Brain pericyte (primary cell): ENCODE data around the gene TTLL3.

Experiments used
- DNase-seq: peaks from one replicate; pipeline ENCODE4 v3.0.0-alpha.2; 2012; ENCODE audit warnings: low read depth, low spot score

TTLL3 gene

DNA sequence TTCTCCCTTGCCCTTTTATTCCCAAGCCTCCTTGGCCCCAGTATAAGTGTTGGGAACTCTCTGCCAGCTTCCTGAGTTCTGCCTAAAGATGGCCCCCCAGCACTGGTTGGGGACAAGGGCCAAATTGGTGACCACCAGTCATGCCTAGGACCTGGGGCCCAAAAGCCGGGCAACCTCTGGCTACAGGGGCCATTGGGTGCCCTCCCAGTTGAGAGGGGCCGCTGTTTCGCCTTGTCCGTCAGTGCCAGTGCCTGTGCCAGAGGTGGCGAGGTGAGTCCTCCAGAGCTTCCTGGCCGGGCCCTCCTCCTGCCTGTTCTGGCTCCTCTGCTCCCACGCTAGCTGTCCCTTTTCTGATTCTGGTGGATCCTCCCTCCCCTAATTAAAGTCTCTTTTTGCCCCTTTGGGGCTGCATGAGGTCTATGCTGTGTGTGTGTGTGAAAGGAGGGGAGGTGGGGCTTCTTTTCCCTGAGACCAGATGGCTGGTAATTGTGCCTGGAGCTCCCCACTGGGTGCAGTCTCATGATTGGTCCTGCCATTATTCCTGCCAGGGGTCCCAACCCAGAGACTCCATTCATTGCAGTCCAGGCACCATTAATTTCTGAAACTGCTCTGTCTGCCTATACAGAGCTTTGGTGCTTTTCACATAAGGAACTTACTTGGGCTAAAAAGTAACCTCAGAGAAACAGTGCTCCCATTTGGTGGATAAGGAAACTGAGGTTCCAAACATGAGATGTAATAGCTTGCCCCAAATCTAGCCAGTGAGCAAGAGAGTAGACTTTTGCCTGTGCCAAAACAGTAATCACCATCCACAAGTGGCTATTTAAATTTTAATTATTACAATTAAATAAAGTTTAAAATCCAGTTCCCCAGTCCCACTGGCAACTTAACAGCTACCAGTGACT lies 3.1 kb upstream of the TTLL3 start:
- DNase-seq = no peak

DNA sequence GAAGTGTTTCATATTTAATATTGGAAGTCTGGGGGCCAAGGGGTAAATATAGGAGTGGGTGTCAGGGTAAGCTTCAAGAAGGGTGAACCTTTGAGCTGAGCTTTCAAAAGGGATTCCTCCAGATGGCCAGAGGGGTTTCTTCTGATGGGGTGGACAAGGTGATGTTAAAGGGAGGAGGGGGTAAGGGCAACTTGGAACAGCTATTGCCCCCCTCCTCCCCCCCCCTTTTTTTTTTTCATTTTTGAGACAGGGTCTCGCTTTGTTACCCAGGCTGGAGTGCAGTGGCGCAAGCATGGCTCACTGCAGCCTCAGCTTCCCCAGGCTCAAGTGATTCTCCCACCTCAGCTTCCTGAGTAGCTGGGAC lies 2.1 kb upstream of the TTLL3 start:
- no peak for DNase-seq

DNA sequence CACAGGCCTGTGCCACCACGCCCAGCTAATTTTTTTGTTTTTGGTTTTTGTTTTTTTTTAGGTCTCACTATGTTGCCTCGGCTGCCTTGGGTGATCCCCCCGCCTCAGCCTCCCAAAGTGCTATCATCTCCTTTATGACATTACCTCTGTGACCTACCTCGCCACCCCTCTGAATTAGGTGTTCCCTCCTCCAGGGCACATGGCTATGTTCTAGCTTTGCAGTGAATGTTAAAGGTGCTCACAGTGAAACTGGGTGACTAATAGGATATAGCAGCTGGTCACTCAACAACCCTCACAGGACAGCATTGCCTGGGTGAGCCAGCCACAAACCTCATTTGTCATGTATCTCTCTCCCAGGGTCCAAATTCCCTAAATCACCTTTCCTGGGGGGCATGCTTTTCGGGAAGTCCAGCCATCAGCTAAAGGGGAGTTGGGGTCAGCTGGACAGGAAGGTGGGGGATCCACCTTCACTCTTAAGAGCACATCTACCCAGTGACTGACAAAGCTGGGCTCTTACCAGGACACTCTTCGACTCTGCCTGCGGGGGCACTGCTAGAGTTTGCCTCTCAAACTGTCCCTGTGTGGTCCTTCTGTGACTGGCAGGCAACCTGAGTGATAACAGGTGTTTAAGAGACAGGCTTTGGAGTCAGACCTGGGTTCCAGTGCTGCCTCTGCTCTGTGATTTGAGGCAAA lies 1.6 kb upstream of the TTLL3 start:
- DNase-seq = no peak

GRCh38 chr3:9809239-9809614 lies 835 bp upstream of the TTLL3 start:
- DNase-seq = no peak

GRCh38 chr3:9810433-9810770 lies 340 bp downstream of the TTLL3 start:
- no peak for DNase-seq

DNA sequence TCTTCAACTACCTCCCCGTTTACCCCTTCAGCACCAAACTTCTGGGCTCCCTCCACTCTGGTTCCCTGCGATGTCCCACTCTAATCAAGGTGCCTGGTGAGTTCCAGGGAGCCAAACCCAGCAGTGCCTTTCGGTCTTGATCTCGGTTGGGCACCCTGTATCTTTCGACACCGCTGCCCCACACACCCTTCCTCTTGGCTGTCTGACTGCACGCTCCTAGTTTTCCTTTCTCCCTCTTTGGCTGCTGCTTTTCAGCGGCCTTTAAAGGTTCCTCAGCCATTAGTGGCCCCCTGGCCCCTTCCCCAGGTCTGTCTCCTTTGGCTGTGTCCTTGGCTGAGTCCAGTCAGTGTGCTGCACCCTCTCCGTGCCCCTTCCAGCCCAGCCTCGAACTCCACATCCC lies 784 bp downstream of the TTLL3 start:
- DNase-seq = no peak

DNA sequence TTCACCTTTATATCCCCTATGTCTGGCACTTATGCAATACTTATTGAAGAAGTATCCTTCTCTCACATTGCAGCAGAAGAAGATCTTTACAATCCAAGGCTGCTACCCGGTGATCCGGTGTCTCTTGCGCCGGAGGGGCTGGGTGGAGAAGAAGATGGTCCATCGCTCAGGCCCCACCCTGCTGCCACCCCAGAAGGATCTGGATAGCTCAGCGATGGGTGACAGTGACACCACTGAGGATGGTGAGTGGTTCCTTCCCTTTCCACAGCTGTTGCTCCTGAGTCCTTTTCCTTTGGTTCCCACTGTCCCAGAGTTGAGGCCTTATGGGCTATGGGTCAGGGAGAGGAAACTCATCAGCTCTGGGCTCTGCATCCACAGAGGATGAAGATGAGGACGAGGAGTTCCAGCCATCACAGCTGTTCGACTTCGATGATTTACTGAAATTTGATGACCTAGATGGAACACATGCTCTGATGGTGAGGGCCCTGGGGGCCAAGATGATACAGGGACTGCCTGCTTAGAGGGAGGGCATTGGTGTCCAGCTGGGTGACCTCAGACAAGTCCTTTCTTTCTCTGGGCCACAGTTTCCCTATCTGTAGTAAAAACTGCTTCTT lies 2.9 kb downstream of the TTLL3 start:
- no peak for DNase-seq

DNA sequence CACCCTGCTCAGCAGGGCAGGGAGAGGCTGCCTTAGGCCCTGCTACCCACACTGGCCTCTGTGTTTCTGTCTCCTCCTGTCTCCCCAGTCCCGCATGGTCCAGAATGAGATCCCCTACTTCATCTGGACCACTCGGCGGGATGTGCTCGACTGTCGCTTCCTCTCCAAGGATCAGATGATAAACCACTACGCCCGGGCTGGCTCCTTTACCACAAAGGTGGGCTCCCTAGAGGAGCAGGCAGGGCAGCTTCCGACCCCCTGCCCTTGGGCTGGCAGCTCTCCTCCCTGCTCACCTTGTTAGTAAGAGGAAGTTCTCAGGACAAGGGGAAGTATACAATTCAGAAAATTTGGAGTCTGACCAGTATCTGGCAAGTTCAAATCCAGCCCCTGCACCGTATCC lies 5.9 kb downstream of the TTLL3 start:
- DNase-seq = no peak

GRCh38 chr3:9817436-9817835 lies 7.4 kb downstream of the TTLL3 start:
- DNase-seq = no peak

GRCh38 chr3:9818666-9819335 lies 8.7 kb downstream of the TTLL3 start:
- DNase-seq = no peak

DNA sequence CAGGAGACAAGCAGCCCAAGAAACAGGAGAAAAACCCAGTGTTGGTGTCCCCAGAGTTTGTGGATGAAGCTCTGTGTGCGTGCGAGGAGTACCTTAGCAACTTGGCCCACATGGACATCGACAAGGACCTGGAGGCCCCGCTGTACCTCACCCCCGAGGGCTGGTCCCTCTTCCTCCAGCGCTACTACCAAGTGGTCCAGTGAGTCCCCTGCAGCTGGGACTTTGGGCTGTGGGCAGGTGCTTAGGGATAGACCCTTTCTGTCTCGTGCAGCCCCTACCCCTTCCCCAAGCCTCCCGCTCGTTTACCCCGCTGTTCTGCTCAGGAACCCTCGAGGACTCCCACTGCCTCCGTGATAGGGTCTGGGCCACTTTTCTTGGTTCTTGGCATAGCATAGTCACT lies 10.5 kb downstream of the TTLL3 start:
- DNase-seq = no peak

- no peak for DNase-seq
Observed at GRCh38 chr3:9820946-9821345, 10.9 kb downstream of the TTLL3 start.

DNA sequence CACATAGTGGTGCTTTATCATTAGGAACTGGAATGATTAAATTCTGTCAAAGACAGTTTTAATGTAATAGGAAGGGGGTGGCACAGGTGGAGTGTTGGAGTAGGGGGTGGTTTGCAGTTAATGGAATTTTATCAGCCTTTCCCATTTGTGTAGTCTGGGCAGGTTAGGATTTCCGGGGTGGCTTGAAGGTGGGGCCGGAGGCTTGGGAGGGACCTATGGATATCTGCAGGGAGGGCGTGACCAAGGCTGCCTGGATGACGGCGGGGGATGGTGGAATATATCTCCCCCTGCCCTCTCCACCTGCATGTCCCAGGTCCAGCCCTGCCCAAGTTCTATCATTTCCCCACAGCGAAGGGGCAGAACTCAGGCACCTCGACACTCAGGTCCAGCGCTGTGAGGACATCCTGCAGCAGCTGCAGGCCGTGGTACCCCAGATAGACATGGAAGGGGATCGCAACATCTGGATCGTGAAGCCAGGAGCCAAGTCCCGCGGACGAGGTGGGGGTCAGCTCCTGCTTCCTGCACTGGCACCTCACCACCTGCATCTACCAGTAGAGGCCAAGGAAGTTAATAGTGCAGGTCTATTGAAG lies 15.5 kb downstream of the TTLL3 start:
- DNase-seq = no peak

- no peak for DNase-seq
Observed at GRCh38 chr3:9826815-9827573, 16.9 kb downstream of the TTLL3 start.

DNA sequence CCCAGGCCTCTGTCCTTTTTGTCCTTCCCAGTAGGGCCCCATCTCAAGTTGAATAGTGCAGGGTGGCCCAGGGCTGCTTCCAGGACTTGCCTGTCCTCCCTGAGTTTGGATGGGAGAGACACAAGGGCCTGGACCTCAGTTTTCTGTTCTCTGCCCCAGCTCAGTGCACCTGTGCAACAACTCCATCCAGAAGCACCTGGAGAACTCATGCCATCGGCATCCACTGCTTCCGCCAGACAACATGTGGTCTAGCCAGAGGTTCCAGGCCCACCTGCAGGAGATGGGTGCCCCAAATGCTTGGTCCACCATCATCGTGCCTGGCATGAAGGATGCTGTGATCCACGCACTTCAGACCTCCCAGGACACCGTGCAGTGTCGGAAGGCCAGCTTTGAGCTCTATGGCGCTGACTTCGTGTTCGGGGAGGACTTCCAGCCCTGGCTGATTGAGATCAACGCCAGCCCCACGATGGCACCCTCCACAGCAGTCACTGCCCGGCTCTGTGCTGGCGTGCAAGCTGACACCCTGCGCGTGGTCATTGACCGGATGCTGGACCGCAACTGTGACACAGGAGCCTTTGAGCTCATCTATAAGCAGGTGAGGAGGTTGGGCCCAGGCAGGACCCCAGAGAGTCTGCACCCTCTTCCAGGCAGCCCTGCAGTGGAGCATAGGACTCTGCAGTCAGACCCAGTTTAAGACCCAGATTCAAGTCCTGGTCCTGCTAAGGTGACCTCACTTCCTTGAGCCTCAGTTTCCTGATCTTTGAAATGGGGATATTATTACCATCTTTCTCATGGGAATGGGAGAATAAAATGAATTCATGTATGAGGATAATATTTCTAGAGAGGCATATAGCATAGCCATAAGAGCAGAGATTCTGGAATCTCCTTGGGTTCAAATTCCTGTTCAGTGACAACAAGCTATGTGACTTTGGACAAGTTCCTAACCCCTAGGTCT lies 19.0 kb downstream of the TTLL3 start:
- DNase-seq = no peak

DNA sequence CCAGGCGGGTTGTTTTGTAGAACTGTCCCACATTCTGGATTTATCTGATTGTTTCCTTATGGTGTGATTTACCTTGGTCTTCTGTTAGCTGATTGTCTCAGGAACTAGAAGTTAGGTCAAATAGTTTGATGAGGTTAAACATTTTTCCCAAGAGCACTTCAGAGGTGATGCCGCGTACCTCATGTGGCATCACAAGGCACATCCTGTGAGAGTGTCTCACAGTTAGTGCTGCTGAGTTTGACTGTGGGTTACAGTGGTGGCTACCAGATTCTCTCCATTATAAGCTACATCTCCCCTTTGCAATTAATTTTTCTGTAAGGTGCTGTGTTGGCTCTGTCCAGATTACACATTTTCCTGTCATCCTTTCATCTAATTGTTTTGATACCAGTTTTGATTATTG lies 21.2 kb downstream of the TTLL3 start:
- no peak for DNase-seq

DNA sequence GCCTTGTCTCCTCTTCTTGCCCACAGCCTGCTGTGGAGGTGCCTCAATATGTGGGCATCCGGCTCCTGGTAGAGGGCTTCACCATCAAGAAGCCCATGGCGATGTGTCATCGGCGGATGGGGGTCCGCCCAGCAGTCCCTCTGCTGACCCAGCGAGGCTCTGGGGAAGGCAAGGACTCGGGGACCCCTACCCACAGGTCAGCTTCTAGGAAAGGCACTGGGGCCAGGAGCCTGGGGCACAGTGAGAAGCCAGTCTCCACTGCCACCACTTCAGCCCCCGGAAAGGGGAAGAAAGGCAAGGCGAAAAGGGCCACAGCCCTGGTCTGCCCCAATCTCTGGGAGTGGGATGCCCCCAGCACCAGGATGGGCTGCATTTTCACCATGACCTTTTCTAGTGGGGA lies 23.0 kb downstream of the TTLL3 start:
- no peak for DNase-seq

DNA sequence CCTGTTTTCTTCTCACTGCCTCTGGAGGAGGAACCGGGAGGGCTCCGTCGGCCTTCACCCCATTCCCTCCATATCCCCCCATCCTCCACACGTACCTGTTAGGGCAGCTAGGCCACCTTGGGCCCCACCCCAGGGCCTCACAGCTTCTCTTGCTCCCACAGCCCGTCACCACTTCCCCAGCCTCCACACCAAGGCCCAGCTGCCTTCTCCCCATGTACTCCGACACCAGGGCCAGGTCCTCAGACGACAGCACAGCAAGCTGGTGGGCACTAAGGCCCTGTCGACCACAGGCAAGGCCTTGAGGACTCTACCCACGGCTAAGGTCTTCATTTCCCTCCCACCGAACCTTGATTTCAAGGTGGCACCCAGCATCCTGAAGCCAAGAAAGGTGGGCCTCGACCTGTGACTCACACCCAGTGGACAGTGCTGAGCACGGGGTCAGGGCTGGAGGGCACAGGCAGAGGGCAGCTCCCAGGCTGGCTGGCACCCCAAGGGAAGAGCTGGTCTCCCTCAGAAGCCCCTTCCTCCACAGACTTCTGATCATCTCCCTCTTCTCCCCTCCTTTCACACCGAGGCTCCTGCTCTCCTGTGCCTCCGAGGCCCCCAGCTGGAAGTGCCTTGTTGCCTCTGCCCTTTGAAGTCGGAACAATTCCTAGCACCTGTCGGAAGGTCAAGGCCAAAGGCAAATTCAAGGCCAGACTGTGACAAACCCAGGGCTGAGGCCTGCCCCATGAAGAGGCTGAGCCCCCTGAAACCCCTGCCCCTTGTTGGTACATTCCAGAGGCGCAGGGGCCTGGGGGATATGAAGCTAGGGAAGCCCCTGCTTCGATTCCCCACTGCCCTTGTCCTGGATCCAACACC lies 24.7 kb downstream of the TTLL3 start:
- DNase-seq = no peak
